CD14-positive monocyte (primary cell): ENCODE measurements around the gene MRPS2. TPM values are rescaled to one million over a fixed set of nuclear protein-coding genes. Genes with fewer than 3 reads are reported as not detected.

Source experiments
- DNase-seq, 3 donors: peaks; one replicate each; pipeline ENCODE4 v3.0.0-alpha.2; 2011 to 2022
- H2AFZ ChIP-seq: 2 replicates; pipeline ENCODE4 v1.6.0; 2012; ENCODE audit warnings: mild to moderate bottlenecking, low read depth, low read length, inconsistent platforms; ENCODE audit not compliant: insufficient read depth, poor library complexity, severe bottlenecking
- H3K27ac ChIP-seq, 2 donors: 1 replicate in 1 of 2; 2 replicates in 1 of 2; pipeline ENCODE4 v1.5.1; 2012 to 2013; ENCODE audit warnings: low read length in 2 of 2, control low read depth in 1 of 2, inconsistent platforms in 1 of 2, low read depth in 1 of 2, mild to moderate bottlenecking in 1 of 2
- H3K27me3 ChIP-seq, 2 donors: one replicate each; pipeline versions ENCODE4 v1.6.0 to v1.6.1; 2011 to 2013; ENCODE audit warnings: low read length in 2 of 2; ENCODE audit not compliant: control insufficient read depth in 2 of 2, insufficient read depth in 2 of 2
- H3K36me3 ChIP-seq, 2 donors: replicated peaks in 1 of 2; 1 replicate in 1 of 2; 2 replicates in 1 of 2; pipeline versions ENCODE4 v1.5.1 to v1.6.1; 2012 to 2013; ENCODE audit warnings: low read length in 2 of 2, control low read depth in 1 of 2, inconsistent platforms in 1 of 2, mild to moderate bottlenecking in 1 of 2; ENCODE audit not compliant: insufficient read depth in 2 of 2, control insufficient read depth in 1 of 2
- H3K4me1 ChIP-seq, 2 donors: 1 replicate in 1 of 2; 2 replicates in 1 of 2; pipeline versions ENCODE4 v1.5.1 to v1.6.1; 2012 to 2013; ENCODE audit warnings: low read length in 2 of 2, control low read depth in 1 of 2, inconsistent platforms in 1 of 2, mild to moderate bottlenecking in 1 of 2, moderate library complexity in 1 of 2; ENCODE audit not compliant: insufficient read depth in 2 of 2, control insufficient read depth in 1 of 2
- H3K4me2 ChIP-seq: replicated peaks from 2 replicates; pipeline ENCODE3; 2012; ENCODE audit warnings: low read length, moderate library complexity, mild to moderate bottlenecking; ENCODE audit not compliant: poor library complexity, severe bottlenecking; ENCODE audit errors: extremely low read depth
- H3K4me3 ChIP-seq, 3 experiments: fragments of 200-600 bp in 1 of 3; sonication (generic) in 1 of 3; replicated peaks in 1 of 3; 1 replicate in 2 of 3; 2 replicates in 1 of 3; pipeline ENCODE4 v1.5.1; 2011 to 2013; ENCODE audit warnings: low read length in 3 of 3, mild to moderate bottlenecking in 3 of 3, control low read depth in 2 of 3, low read depth in 2 of 3, inconsistent platforms in 1 of 3, moderate library complexity in 1 of 3
- H3K79me2 ChIP-seq: 2 replicates; pipeline ENCODE4 v1.6.0; 2012; ENCODE audit warnings: mild to moderate bottlenecking, control low read depth, inconsistent platforms, low read length, moderate library complexity; ENCODE audit not compliant: insufficient read depth
- H3K9ac ChIP-seq: 2 replicates; pipeline ENCODE4 v1.6.0; 2017; ENCODE audit warnings: low read length, mild to moderate bottlenecking; ENCODE audit not compliant: insufficient read depth, poor library complexity, severe bottlenecking
- H3K9me3 ChIP-seq, 2 donors: replicated peaks in 1 of 2; 1 replicate in 1 of 2; 2 replicates in 1 of 2; pipeline versions ENCODE4 v1.5.1 to v1.6.1; 2012 to 2013; ENCODE audit warnings: low read length in 2 of 2, control low read depth in 1 of 2; ENCODE audit not compliant: control insufficient read depth in 1 of 2, insufficient read depth in 1 of 2
- H4K20me1 ChIP-seq: 2 replicates; pipeline ENCODE4 v1.6.0; 2012; ENCODE audit warnings: mild to moderate bottlenecking, low read length, control low read depth, moderate library complexity; ENCODE audit not compliant: insufficient read depth
- H3K27ac Mint-ChIP-seq, 7 donors: one replicate each; pipeline ENCODE4 v1.8.0; 2020; ENCODE audit warnings: mild to moderate bottlenecking in 7 of 7, mixed read lengths in 7 of 7, moderate library complexity in 6 of 7, inconsistent platforms in 2 of 7
- H3K27me3 Mint-ChIP-seq, 3 donors: one replicate each; pipeline ENCODE4 v1.8.0; 2021 to 2022; ENCODE audit warnings: low read depth in 3 of 3, mild to moderate bottlenecking in 3 of 3, mixed read lengths in 3 of 3, moderate library complexity in 3 of 3, inconsistent platforms in 1 of 3
- H3K36me3 Mint-ChIP-seq, 2 donors: one replicate each; pipeline ENCODE4 v1.8.0; 2020; ENCODE audit warnings: mixed read lengths in 2 of 2, inconsistent platforms in 1 of 2, mild to moderate bottlenecking in 1 of 2
- H3K4me1 Mint-ChIP-seq: one replicate; pipeline ENCODE4 v1.8.0; 2020; ENCODE audit warnings: mild to moderate bottlenecking, mixed read lengths
- H3K4me3 Mint-ChIP-seq, 2 donors: one replicate each; pipeline ENCODE4 v1.8.0; 2020; ENCODE audit warnings: mild to moderate bottlenecking in 2 of 2, mixed read lengths in 2 of 2, moderate library complexity in 1 of 2
- H3K9me3 Mint-ChIP-seq, 7 donors: one replicate each; pipeline ENCODE4 v1.8.0; 2020 to 2022; ENCODE audit warnings: mixed read lengths in 7 of 7, mild to moderate bottlenecking in 6 of 7, moderate library complexity in 6 of 7, inconsistent platforms in 2 of 7
- WGBS: methylation state at CpG from one replicate; pipeline ENCODE4 v1.1.5; 2013; ENCODE audit warnings: missing lambda C conversion rate; ENCODE audit not compliant: insufficient coverage; 5-methylcytosine and 5-hydroxymethylcytosine counted together
- intact Hi-C, 2 donors: fragments of 100-400 bp; cut with micrococcal nuclease; formaldehyde crosslinking; loops; one replicate each; pipeline versions ENCODE4 v1.15.0 to v1.15.1; 2023
- polyA plus RNA-seq, 3 donors: library from polyadenylated mRNA; depleted of rRNA in 1 of 3; unstranded in 2 of 3; stranded (reverse) in 1 of 3; fragments of 300-500 nt in 2 of 3; fragments of >200 nt in 1 of 3; fragmentation: Illumina TruSeq in 2 of 3; gene quantifications; 1 replicate in 2 of 3; 2 replicates in 1 of 3; pipeline ENCODE4 v1.2.3, GENCODE V29; 2012 to 2021
- TF ChIP-seq, protein P1 (sequence below): fragments of 200-600 bp; IDR thresholded peaks from one replicate; pipeline ENCODE4 v1.8.0; 2022; ENCODE audit warnings: antibody characterized with exemption, mild to moderate bottlenecking

Gene MRPS2
- polyA plus RNA-seq, 3 donors, result 27.9 to 54.4 (median 30.2) TPM

DNA sequence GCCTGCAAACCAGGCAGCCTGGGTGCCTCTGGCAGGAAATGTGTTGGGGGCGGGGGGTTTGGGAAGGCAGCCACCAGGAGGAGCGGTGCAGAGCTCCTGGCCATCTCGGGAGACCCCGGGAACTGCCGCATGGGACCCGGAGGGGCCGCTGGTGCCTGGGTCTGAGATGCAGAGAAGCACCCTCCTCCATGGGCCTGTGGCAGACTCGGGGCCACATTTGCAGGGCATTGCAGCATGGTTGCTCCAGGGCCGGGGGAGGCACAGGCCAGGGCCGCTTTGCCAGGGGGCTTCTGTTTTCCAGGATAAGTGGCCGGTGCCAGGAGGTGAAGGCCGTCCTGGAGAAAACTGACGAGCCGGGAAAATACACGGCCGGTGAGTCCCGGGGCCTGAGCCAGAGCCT lies 22.4 kb downstream of the MRPS2 start:
- no peak overlapping the region for H3K4me2 ChIP-seq
- no peaks in the 10 kb centered on the region for H3K79me2 ChIP-seq
- H2AFZ ChIP-seq, result no peak overlapping the region
- H3K4me1 Mint-ChIP-seq, result no peaks in the 10 kb centered on the region
- no peaks in the 10 kb centered on the region for H4K20me1 ChIP-seq
- H3K27me3 ChIP-seq, result no peaks in the 10 kb centered on the region
- no peaks in the 10 kb centered on the region for H3K36me3 Mint-ChIP-seq
- H3K36me3 ChIP-seq, result no peaks in the 10 kb centered on the region
- no peaks in the 10 kb centered on the region for H3K4me1 ChIP-seq
- H3K27me3 Mint-ChIP-seq, result peaks cover 10 to 17% (median 15%) of the 10 kb centered on the region in 3 donors
- peaks cover 0 to 2% (median 0%) of the 10 kb centered on the region in 7 donors for H3K9me3 Mint-ChIP-seq
- TF ChIP-seq, protein P1, sequence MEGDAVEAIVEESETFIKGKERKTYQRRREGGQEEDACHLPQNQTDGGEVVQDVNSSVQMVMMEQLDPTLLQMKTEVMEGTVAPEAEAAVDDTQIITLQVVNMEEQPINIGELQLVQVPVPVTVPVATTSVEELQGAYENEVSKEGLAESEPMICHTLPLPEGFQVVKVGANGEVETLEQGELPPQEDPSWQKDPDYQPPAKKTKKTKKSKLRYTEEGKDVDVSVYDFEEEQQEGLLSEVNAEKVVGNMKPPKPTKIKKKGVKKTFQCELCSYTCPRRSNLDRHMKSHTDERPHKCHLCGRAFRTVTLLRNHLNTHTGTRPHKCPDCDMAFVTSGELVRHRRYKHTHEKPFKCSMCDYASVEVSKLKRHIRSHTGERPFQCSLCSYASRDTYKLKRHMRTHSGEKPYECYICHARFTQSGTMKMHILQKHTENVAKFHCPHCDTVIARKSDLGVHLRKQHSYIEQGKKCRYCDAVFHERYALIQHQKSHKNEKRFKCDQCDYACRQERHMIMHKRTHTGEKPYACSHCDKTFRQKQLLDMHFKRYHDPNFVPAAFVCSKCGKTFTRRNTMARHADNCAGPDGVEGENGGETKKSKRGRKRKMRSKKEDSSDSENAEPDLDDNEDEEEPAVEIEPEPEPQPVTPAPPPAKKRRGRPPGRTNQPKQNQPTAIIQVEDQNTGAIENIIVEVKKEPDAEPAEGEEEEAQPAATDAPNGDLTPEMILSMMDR, result no peak
- no peak overlapping the region for H3K9ac ChIP-seq
- no peak overlapping the region for H3K4me3 ChIP-seq
- 81% methylated on average over 17 of the region's 17 CpGs for WGBS
- H3K4me3 Mint-ChIP-seq, result no peak overlapping the region
- no peaks in the 10 kb centered on the region for H3K9me3 ChIP-seq
- H3K27ac ChIP-seq, result no peak overlapping the region
- DNase-seq, result no peak
- H3K27ac Mint-ChIP-seq, result no peak overlapping the region
- intact Hi-C loops, result no loop called here

DNA sequence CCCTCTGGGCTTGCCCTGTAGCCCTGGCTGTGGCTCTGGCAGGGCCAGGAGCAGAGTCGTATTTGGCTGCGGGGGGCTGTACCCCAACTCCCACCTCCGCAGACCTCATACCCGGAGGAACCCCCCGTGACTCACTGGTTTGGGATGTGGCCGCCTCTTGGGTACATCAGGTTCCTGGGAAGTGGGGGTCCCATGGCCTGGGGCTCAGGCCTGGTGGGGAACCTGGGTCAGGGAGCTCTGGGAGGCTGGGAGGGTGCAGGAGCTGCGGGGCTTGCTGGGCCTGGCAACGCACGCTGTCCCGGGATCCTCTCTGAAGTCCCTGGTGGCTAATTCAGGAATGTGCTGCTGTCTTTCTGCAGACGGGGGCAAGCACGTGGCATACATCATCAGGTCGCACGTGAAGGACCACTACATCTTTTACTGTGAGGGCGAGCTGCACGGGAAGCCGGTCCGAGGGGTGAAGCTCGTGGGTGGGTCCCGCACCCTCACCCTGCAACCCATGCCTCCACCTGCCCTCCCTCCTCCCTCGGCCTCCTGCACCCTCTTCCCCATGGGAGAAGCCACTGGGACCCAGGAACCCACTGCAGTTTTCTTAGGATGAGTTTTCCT lies 23.1 kb downstream of the MRPS2 start:
- no peak overlapping the region for H3K9ac ChIP-seq
- Mint-ChIP-seq H3K36me3 (no peaks in the 10 kb centered on the region), H3K9me3 (peaks cover 0 to 2% (median 0%) of the 10 kb centered on the region in 7 donors), H3K27me3 (peaks cover 9 to 13% (median 12%) of the 10 kb centered on the region in 3 donors), H3K4me1 (no peaks in the 10 kb centered on the region), H3K4me3 (no peak overlapping the region), H3K27ac (no peak overlapping the region)
- no peak overlapping the region for H3K27ac ChIP-seq
- H3K4me2 ChIP-seq, result no peak overlapping the region
- intact Hi-C loops, result no loop called here
- no peaks in the 10 kb centered on the region for H4K20me1 ChIP-seq
- H3K9me3 ChIP-seq, result no peaks in the 10 kb centered on the region
- WGBS, result 91% methylated on average over 21 of the region's 21 CpGs
- no peak overlapping the region for H2AFZ ChIP-seq
- H3K4me1 ChIP-seq, result no peaks in the 10 kb centered on the region
- DNase-seq, result no peak
- TF ChIP-seq, protein P1, result no peak
- H3K36me3 ChIP-seq, result no peaks in the 10 kb centered on the region
- no peak overlapping the region for H3K4me3 ChIP-seq
- H3K79me2 ChIP-seq, result no peaks in the 10 kb centered on the region
- H3K27me3 ChIP-seq, result no peaks in the 10 kb centered on the region
